ENCODE results near the gene CHD2. TPM values are rescaled to one million over a fixed set of nuclear protein-coding genes. Genes with fewer than 3 reads are reported as not detected.
"Not testable (repeated sequence)": the region's sequence is repeated elsewhere in the genome, so short reads cannot be mapped to it uniquely, and the experiment has no call there.

CHD2 gene
- total RNA-seq, 1 experiment from 2014 or later, result 129 TPM

GRCh38 chr15:93059442-93059841, 159.3 kb downstream of the CHD2 start:
- Mint-ChIP-seq H3K9me3 (ENCODE audit: unreplicated experiment) (no peaks in the 10 kb centered on the region), H3K4me1 (ENCODE audit: insufficient read depth, unreplicated experiment) (no peaks in the 10 kb centered on the region), H3K27ac (ENCODE audit: low read depth, unreplicated experiment) (no peak overlapping the region), H3K27me3 (ENCODE audit: insufficient read depth, unreplicated experiment) (no peaks in the 10 kb centered on the region), H3K4me3 (ENCODE audit: unreplicated experiment) (no peak overlapping the region), H3K36me3 (ENCODE audit: insufficient read depth, unreplicated experiment) (no peaks in the 10 kb centered on the region)
- intact Hi-C loops (cut with micrococcal nuclease), result no loop called here
- no TSS peak for BruUV-seq (replicated peaks)
- ChIA-PET POLR2A (no interaction called here), CTCF (interaction anchor here (0.9 to 6.0 kb wide), 4 partner anchors 24 to 1061 kb away, joined by 3 to 32 read pairs (median 10); no protein-coding TSS in a partner anchor)
- DNase-seq (ENCODE audit: unreplicated experiment), result no peak
- no peak for TF ChIP-seq CTCF (IDR thresholded peaks at IDR 0.05; ENCODE audit: unreplicated experiment)

GRCh38 chr15:93060336-93061248, 160.5 kb downstream of the CHD2 start:
- H3K36me3 Mint-ChIP-seq (ENCODE audit: insufficient read depth, unreplicated experiment), result no peaks in the 10 kb centered on the region
- intact Hi-C loops (cut with micrococcal nuclease), result no loop called here
- POLR2A ChIA-PET, result interaction anchor here (0.6 kb wide), 1 partner anchor 373 kb away, joined by 4 read pairs; no protein-coding TSS in a partner anchor
- H3K4me1 Mint-ChIP-seq (ENCODE audit: insufficient read depth, unreplicated experiment), result no peaks in the 10 kb centered on the region
- CTCF ChIA-PET, result interaction anchor here (1.5 to 6.0 kb wide), 4 partner anchors 23 to 30 kb away, joined by 7 to 32 read pairs (median 10); no protein-coding TSS in a partner anchor
- H3K27me3 Mint-ChIP-seq (ENCODE audit: insufficient read depth, unreplicated experiment), result no peaks in the 10 kb centered on the region
- no peak for DNase-seq (ENCODE audit: unreplicated experiment)
- no peak for TF ChIP-seq CTCF (IDR thresholded peaks at IDR 0.05; ENCODE audit: unreplicated experiment)
- no peak overlapping the region for H3K4me3 Mint-ChIP-seq (ENCODE audit: unreplicated experiment)
- no peak overlapping the region for H3K27ac Mint-ChIP-seq (ENCODE audit: low read depth, unreplicated experiment)
- BruUV-seq (replicated peaks), result no TSS peak
- no peaks in the 10 kb centered on the region for H3K9me3 Mint-ChIP-seq (ENCODE audit: unreplicated experiment)

- H3K4me3 Mint-ChIP-seq (ENCODE audit: unreplicated experiment); intact Hi-C loops (cut with micrococcal nuclease); H3K36me3 Mint-ChIP-seq (ENCODE audit: insufficient read depth, unreplicated experiment); BruUV-seq (replicated peaks); H3K4me1 Mint-ChIP-seq (ENCODE audit: insufficient read depth, unreplicated experiment); POLR2A ChIA-PET; DNase-seq (ENCODE audit: unreplicated experiment); H3K27me3 Mint-ChIP-seq (ENCODE audit: insufficient read depth, unreplicated experiment); H3K27ac Mint-ChIP-seq (ENCODE audit: low read depth, unreplicated experiment); H3K9me3 Mint-ChIP-seq (ENCODE audit: unreplicated experiment): not testable (repeated sequence)
- CTCF ChIA-PET, result interaction anchor here (6.0 kb wide), 1 partner anchor 33 kb away, joined by 32 read pairs; no protein-coding TSS in a partner anchor
These were observed 162.6 kb downstream of the CHD2 start for GRCh38 chr15:93062628-93063261.

- Mint-ChIP-seq H3K4me1 (ENCODE audit: insufficient read depth, unreplicated experiment) (peaks cover 10% of the 10 kb centered on the region), H3K4me3 (ENCODE audit: unreplicated experiment) (no peak overlapping the region), H3K9me3 (ENCODE audit: unreplicated experiment) (no peaks in the 10 kb centered on the region), H3K27ac (ENCODE audit: low read depth, unreplicated experiment) (no peak overlapping the region), H3K27me3 (ENCODE audit: insufficient read depth, unreplicated experiment) (no peaks in the 10 kb centered on the region), H3K36me3 (ENCODE audit: insufficient read depth, unreplicated experiment) (no peaks in the 10 kb centered on the region)
- ChIA-PET POLR2A (no interaction called here), CTCF (interaction anchor here (1.1 to 6.0 kb wide), 3 partner anchors 24 to 1057 kb away, joined by 4 to 32 read pairs (median 6); no protein-coding TSS in a partner anchor)
- intact Hi-C loops (cut with micrococcal nuclease), result no loop called here
- no TSS peak for BruUV-seq (replicated peaks)
- TF ChIP-seq CTCF (IDR thresholded peaks at IDR 0.05; ENCODE audit: unreplicated experiment), result no peak
- peak; percentile 34 for DNase-seq (ENCODE audit: unreplicated experiment)
These were observed 163.1 kb downstream of the CHD2 start for GRCh38 chr15:93063262-93063671.

Data from MCF 10A (cell line).